ENCODE measurements around the gene ALX3. TPM values are rescaled to one million over a fixed set of nuclear protein-coding genes. Genes with fewer than 3 reads are reported as not detected.

ALX3 gene
- polyA plus RNA-seq, 3 donors, result not detected

GRCh38 chr1:110083061-110083865 is 12.8 kb upstream of the ALX3 start:
- Histone ChIP-seq H4K20me1 (ENCODE audit: insufficient read depth, low read length) (no peaks in the 10 kb centered on the region), H3K79me2 (ENCODE audit: insufficient read depth, low read length) (no peaks in the 10 kb centered on the region), H3K9me3 (replicated peaks in 1 of 2; ENCODE audit: control insufficient read depth in 1 of 2, insufficient read depth in 1 of 2, low read length in 2 of 2) (peaks cover 0 to 6% of the 10 kb centered on the region in 2 donors), H3K27ac (ENCODE audit: low read depth in 1 of 2, low read length in 2 of 2) (no peak overlapping the region), H2AFZ (ENCODE audit: insufficient read depth, low read depth, low read length, poor library complexity, severe bottlenecking) (peak overlapping the region; percentile 84), H3K9ac (ENCODE audit: insufficient read depth, low read length, poor library complexity, severe bottlenecking) (peak overlapping the region; percentile 63), H3K27me3 (ENCODE audit: control insufficient read depth in 2 of 2, insufficient read depth in 2 of 2, low read length in 2 of 2) (peaks cover 36 to 58% of the 10 kb centered on the region in 2 donors), H3K36me3 (replicated peaks in 1 of 2; ENCODE audit: control insufficient read depth in 1 of 2, insufficient read depth in 2 of 2, low read length in 2 of 2) (no peaks in the 10 kb centered on the region), H3K4me1 (ENCODE audit: control insufficient read depth in 1 of 2, insufficient read depth in 2 of 2, low read length in 2 of 2) (peaks cover 15 to 24% of the 10 kb centered on the region in 2 donors), H3K4me2 (replicated peaks; ENCODE audit: extremely low read depth, low read length, poor library complexity, severe bottlenecking) (peak overlapping the region; percentile 93), H3K4me3 (replicated peaks in 1 of 3; ENCODE audit: low read depth in 2 of 3, low read length in 3 of 3) (peak overlapping the region; percentile 47 to 81 (median 54))
- peak in 2 of 3 donors; percentile 33 to 34 for DNase-seq
- H3K27ac Mint-ChIP-seq, result peak overlapping the region in 2 of 7 donors; percentile 9 to 32
- intact Hi-C loops (cut with micrococcal nuclease), result no loop called here
- H3K27me3 Mint-ChIP-seq (ENCODE audit: low read depth in 3 of 3), result peaks cover 58 to 69% (median 59%) of the 10 kb centered on the region in 3 donors
- H3K36me3 Mint-ChIP-seq, result peaks cover 4 to 14% of the 10 kb centered on the region in 2 donors
- TF ChIP-seq CTCF (IDR thresholded peaks at IDR 0.05), result no peak
- WGBS (ENCODE audit: insufficient coverage), result 10% methylated on average over 5 of the region's 15 CpGs
- peak overlapping the region; percentile 89 to 98 for H3K4me3 Mint-ChIP-seq
- peaks cover 25% of the 10 kb centered on the region for H3K4me1 Mint-ChIP-seq
- peaks cover 0 to 16% (median 3%) of the 10 kb centered on the region in 7 donors for H3K9me3 Mint-ChIP-seq

GRCh38 chr1:110082477-110082876 is 12.0 kb upstream of the ALX3 start:
- Histone ChIP-seq H3K9ac (ENCODE audit: insufficient read depth, low read length, poor library complexity, severe bottlenecking) (no peak overlapping the region), H3K4me1 (ENCODE audit: control insufficient read depth in 1 of 2, insufficient read depth in 2 of 2, low read length in 2 of 2) (peaks cover 15 to 24% of the 10 kb centered on the region in 2 donors), H3K79me2 (ENCODE audit: insufficient read depth, low read length) (no peaks in the 10 kb centered on the region), H2AFZ (ENCODE audit: insufficient read depth, low read depth, low read length, poor library complexity, severe bottlenecking) (no peak overlapping the region), H3K9me3 (replicated peaks in 1 of 2; ENCODE audit: control insufficient read depth in 1 of 2, insufficient read depth in 1 of 2, low read length in 2 of 2) (peaks cover 0 to 6% of the 10 kb centered on the region in 2 donors), H3K27me3 (ENCODE audit: control insufficient read depth in 2 of 2, insufficient read depth in 2 of 2, low read length in 2 of 2) (peaks cover 36 to 57% of the 10 kb centered on the region in 2 donors), H3K36me3 (replicated peaks in 1 of 2; ENCODE audit: control insufficient read depth in 1 of 2, insufficient read depth in 2 of 2, low read length in 2 of 2) (no peaks in the 10 kb centered on the region), H4K20me1 (ENCODE audit: insufficient read depth, low read length) (no peaks in the 10 kb centered on the region), H3K4me2 (replicated peaks; ENCODE audit: extremely low read depth, low read length, poor library complexity, severe bottlenecking) (no peak overlapping the region), H3K4me3 (replicated peaks in 1 of 3; ENCODE audit: low read depth in 2 of 3, low read length in 3 of 3) (no peak overlapping the region), H3K27ac (ENCODE audit: low read depth in 1 of 2, low read length in 2 of 2) (no peak overlapping the region)
- Mint-ChIP-seq H3K27me3 (ENCODE audit: low read depth in 3 of 3) (peaks cover 54 to 63% (median 57%) of the 10 kb centered on the region in 3 donors), H3K36me3 (peaks cover 4 to 14% of the 10 kb centered on the region in 2 donors), H3K27ac (no peak overlapping the region), H3K4me3 (peak overlapping the region in 1 of 2 donors; percentile 69), H3K4me1 (peaks cover 23% of the 10 kb centered on the region), H3K9me3 (peaks cover 0 to 16% (median 3%) of the 10 kb centered on the region in 7 donors)
- no peak for DNase-seq
- intact Hi-C loops (cut with micrococcal nuclease), result no loop called here
- 77% methylated on average over 4 of the region's 5 CpGs for WGBS (ENCODE audit: insufficient coverage)
- TF ChIP-seq CTCF (IDR thresholded peaks at IDR 0.05), result no peak
